HuH-7 (cell line): ENCODE results near the gene FOXO3.

Experiments
- DNase-seq: peaks from one replicate; pipeline ENCODE4 v3.0.0; 2011; ENCODE audit warnings: low spot score

FOXO3 gene

DNA sequence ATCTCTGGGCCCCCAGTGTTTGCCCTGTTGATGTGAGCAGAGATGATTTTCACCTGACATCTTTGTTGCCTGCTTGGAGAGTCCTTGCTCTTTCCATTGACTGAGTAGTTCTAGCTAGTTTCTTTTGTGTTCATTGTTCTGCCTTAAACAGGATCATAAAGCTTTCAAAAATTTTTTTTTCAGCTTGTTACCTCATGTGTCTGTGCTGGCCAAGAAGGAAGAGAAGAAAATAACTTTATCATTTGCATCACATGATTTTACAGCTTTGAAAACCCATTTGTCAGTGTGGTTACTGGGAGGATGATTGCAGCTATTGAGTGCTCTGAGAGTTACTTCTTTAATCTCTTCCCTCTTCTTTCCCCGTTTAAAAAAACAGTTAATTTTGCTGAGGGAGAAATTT, 16.0 kb downstream of the FOXO3 start:
- DNase-seq = no peak

DNA sequence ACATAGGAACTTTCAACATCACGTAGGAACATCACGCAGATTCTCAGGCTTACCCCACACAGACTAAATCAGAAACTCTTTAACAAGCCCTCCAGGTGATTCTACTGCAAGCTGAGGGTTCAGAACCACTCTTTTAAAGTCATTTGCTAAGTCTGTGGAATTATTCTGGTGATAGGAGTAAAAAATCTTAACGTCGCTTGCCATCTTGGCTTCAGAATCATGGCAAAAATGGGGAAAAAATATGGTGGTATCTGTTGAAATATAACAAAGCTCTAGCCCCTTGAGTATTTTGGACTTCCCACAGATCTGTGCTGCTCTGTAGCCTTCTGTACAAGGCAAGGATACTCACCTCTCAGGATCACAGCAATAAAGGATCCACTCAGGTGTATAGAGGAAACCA, 17.4 kb downstream of the FOXO3 start:
- DNase-seq = no peak

GRCh38 chr6:108578595-108579327, 18.0 kb downstream of the FOXO3 start:
- DNase-seq = no peak

GRCh38 chr6:108579328-108579721, 18.6 kb downstream of the FOXO3 start:
- no peak for DNase-seq

- DNase-seq = no peak
Observed at GRCh38 chr6:108580646-108581045, 19.9 kb downstream of the FOXO3 start.

- DNase-seq = peak; percentile 18
Observed at GRCh38 chr6:108581237-108581931, 20.7 kb downstream of the FOXO3 start.

DNA sequence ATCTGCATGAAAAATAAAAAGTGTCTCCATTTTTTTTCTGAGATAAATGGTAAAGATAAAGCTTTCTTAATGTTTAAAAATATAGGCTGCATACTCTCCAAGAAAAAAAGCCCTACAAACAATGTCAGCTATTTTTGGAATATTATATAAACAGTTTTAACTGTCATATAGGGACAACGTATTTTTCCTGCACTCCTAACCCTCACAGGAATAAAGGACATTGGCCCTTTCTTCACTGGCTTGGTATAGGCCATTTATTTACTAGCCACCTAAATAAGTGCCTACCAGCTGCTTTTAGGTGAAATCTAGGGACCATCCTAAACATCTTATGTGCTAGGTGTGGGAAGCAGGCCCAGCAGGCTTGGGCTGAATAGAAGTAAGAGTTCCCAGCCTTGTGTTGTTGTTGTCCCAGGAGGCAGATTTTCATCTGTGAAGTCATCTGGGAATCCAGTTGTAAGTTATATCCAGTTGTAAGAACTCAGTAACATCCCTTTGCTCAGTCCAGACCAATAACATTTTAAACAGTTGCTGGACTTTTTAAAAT, 21.3 kb downstream of the FOXO3 start:
- DNase-seq = no peak

GRCh38 chr6:108582618-108583017, 21.9 kb downstream of the FOXO3 start:
- DNase-seq = no peak

- DNase-seq = no peak
Observed at GRCh38 chr6:108584323-108584722, 23.6 kb downstream of the FOXO3 start.

GRCh38 chr6:108585359-108585758, 24.6 kb downstream of the FOXO3 start:
- DNase-seq = no peak

GRCh38 chr6:108585921-108586536, 25.3 kb downstream of the FOXO3 start:
- DNase-seq = no peak

- DNase-seq = no peak
Observed at GRCh38 chr6:108587258-108588059, 26.7 kb downstream of the FOXO3 start.

GRCh38 chr6:108588586-108588985, 27.9 kb downstream of the FOXO3 start:
- DNase-seq = no peak

- DNase-seq = no peak
Observed at GRCh38 chr6:108589244-108589791, 28.6 kb downstream of the FOXO3 start.

GRCh38 chr6:108591040-108591816, 30.5 kb downstream of the FOXO3 start:
- no peak for DNase-seq

- DNase-seq = no peak
Observed at GRCh38 chr6:108592371-108593337, 31.9 kb downstream of the FOXO3 start.

GRCh38 chr6:108594151-108594550, 33.4 kb downstream of the FOXO3 start:
- no peak for DNase-seq

DNA sequence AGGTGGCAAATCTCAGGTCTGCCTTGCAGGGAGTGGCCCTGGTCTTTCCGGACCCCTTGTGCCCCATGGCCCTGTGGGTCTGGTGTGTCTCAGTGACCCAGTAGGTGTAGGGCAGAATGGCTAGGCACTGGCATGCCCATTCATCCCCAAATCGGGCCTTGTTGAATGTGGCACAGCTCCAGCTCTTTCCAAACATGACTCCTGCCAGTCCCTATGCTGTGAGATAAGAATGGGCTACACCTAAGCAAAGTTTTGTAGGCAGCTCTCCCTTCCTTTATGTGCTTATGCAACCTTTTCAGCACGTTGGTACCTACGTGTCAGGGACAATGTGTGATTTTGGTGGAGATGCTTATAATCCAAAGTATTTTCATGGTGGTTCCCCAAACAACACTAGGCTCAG, 33.9 kb downstream of the FOXO3 start:
- no peak for DNase-seq

GRCh38 chr6:108596956-108597355, 36.2 kb downstream of the FOXO3 start:
- DNase-seq = no peak
